T-helper 2 cell (primary cell): Measurements from ENCODE around the gene BEST1.
A peak's percentile ranks its signal among the peaks of the same experiment; 100 is the strongest.

Experiments used
- DNase-seq, 5 experiments: peaks; one replicate each; pipeline versions ENCODE4 v3.0.0 to v3.0.0-alpha.2; 2012 to 2022
- total RNA-seq, 2 donors: gene quantifications; one replicate each; lab custom pipeline; 2026; lab: John Stamatoyannopoulos, UW

The BEST1 gene
- 0.34 to 1.6 reads per million in 2 donors for total RNA-seq

- no peak for DNase-seq
These were observed at the start of gene BEST1 for GRCh38 chr11:61950035-61950547. BEST1 (plus strand) TSS chr11:61950351; CDS start chr11:61951807, 1,456 bp downstream.

GRCh38 chr11:61901397-61901796 is 48.8 kb upstream of the BEST1 start:
- DNase-seq: no peak

- DNase-seq: no peak
These were observed 47.8 kb upstream of the BEST1 start for GRCh38 chr11:61902313-61902712.

- no peak for DNase-seq
These were observed 46.3 kb upstream of the BEST1 start for GRCh38 chr11:61903845-61904244.

- peak in 1 of 5 experiments; percentile 15 for DNase-seq
These were observed 45.6 kb upstream of the BEST1 start for GRCh38 chr11:61904539-61905048.

- no peak for DNase-seq
These were observed 45.0 kb upstream of the BEST1 start for GRCh38 chr11:61905067-61905696.

GRCh38 chr11:61905801-61906521 is 44.2 kb upstream of the BEST1 start:
- DNase-seq: no peak

- DNase-seq: no peak
These were observed 43.6 kb upstream of the BEST1 start for GRCh38 chr11:61906522-61906909.

- no peak for DNase-seq
These were observed 42.9 kb upstream of the BEST1 start for GRCh38 chr11:61907282-61907681.

- DNase-seq: no peak
These were observed 42.1 kb upstream of the BEST1 start for GRCh38 chr11:61907871-61908729.

- DNase-seq: no peak
These were observed 41.3 kb upstream of the BEST1 start for GRCh38 chr11:61908730-61909316.

GRCh38 chr11:61910187-61911127 is 39.7 kb upstream of the BEST1 start:
- no peak for DNase-seq

GRCh38 chr11:61911128-61911700 is 38.9 kb upstream of the BEST1 start:
- DNase-seq: no peak

- no peak for DNase-seq
These were observed 38.2 kb upstream of the BEST1 start for GRCh38 chr11:61911701-61912529.

- no peak for DNase-seq
These were observed 37.6 kb upstream of the BEST1 start for GRCh38 chr11:61912530-61912898.

- DNase-seq: no peak
These were observed 37.0 kb upstream of the BEST1 start for GRCh38 chr11:61912991-61913698.

- DNase-seq: no peak
These were observed 36.3 kb upstream of the BEST1 start for GRCh38 chr11:61913699-61914395.

- no peak for DNase-seq
These were observed 35.5 kb upstream of the BEST1 start for GRCh38 chr11:61914471-61915171.
